Activated CD4-positive, alpha-beta T cell treated with anti-CD3 and anti-CD28 coated beads, Interleukin-2, amount 10 ng/mL, durations not matched to agents 24 days and 14 days (primary cell): ENCODE measurements around the gene EPB41L4A. TPM values are rescaled to one million over a fixed set of nuclear protein-coding genes. Genes with fewer than 3 reads are reported as not detected.

Experiments used
- DNase-seq: peaks from one replicate; pipeline ENCODE4 v3.0.0; 2022
- H3K27ac Mint-ChIP-seq: one replicate; pipeline ENCODE4 v1.8.0; 2022; ENCODE audit warnings: mild to moderate bottlenecking, mixed read lengths
- H3K27me3 Mint-ChIP-seq: one replicate; pipeline ENCODE4 v1.8.0; 2022; ENCODE audit warnings: mixed read lengths
- H3K36me3 Mint-ChIP-seq: one replicate; pipeline ENCODE4 v1.8.0; 2022; ENCODE audit warnings: low read depth, mild to moderate bottlenecking, mixed read lengths
- H3K4me1 Mint-ChIP-seq: one replicate; pipeline ENCODE4 v1.8.0; 2021; ENCODE audit warnings: mixed read lengths
- H3K4me3 Mint-ChIP-seq: one replicate; pipeline ENCODE4 v1.8.0; 2022; ENCODE audit warnings: mild to moderate bottlenecking, moderate library complexity, mixed read lengths
- H3K9me3 Mint-ChIP-seq: one replicate; pipeline ENCODE4 v1.8.0; 2021; ENCODE audit warnings: mixed read lengths
- intact Hi-C: fragments of 100-400 bp; cut with micrococcal nuclease; formaldehyde crosslinking; loops from one replicate; pipeline ENCODE4 v1.15.1; 2023
- total RNA-seq: library from RNA; stranded (reverse); gene quantifications from 2 replicates; pipeline ENCODE4 v1.2.3, GENCODE V29; 2022

EPB41L4A gene
- total RNA-seq, 1 donor from 2014 or later = not detected

DNA sequence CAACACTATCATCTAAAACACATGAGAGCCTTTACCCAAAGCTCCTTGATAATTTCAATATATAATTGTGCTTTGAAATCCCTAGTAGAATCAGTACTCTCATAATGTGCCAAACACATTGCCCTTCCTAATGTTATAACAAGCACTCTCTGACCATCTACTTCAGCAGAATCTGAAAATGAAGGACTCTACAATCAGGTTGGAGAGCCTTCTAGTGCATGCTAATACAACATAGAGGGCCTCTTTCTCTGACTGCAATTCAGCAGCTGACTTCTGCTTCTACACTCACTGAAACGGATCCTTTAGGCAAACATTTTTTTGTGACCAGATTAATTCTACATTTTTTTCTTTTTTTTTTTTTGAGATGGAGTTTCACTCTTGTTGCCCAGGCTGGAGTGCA is 155.6 kb downstream of the EPB41L4A start:
- Mint-ChIP-seq H3K27ac (no peak overlapping the region), H3K27me3 (peaks cover 9% of the 10 kb centered on the region), H3K36me3 (no peaks in the 10 kb centered on the region), H3K4me3 (no peak overlapping the region), H3K4me1 (no peaks in the 10 kb centered on the region), H3K9me3 (no peaks in the 10 kb centered on the region)
- intact Hi-C loops = no loop called here
- no peak for DNase-seq

DNA sequence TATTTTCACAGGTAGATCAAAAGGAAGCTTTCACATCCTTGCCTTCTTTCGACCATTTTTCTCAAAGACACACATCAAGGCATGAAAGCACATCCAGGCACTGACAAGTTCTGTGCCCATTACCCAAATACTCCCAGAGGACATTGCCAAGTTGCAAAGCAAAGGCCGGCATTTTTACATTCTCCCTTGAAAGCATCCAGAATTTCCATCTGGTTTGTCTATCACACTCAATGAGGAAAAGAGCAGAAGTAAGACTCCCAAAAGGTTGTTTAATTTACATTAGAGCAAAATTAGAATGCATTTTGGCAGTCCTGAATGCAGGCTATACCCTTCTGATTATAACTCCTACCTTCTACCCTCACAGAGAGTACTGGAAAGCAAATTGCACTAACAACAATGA is 160.5 kb downstream of the EPB41L4A start:
- H3K27me3 Mint-ChIP-seq = peaks cover 15% of the 10 kb centered on the region
- H3K9me3 Mint-ChIP-seq = no peaks in the 10 kb centered on the region
- H3K36me3 Mint-ChIP-seq = no peaks in the 10 kb centered on the region
- H3K27ac Mint-ChIP-seq = no peak overlapping the region
- no peak overlapping the region for H3K4me3 Mint-ChIP-seq
- no peak for DNase-seq
- intact Hi-C loops = no loop called here
- H3K4me1 Mint-ChIP-seq = no peaks in the 10 kb centered on the region

DNA sequence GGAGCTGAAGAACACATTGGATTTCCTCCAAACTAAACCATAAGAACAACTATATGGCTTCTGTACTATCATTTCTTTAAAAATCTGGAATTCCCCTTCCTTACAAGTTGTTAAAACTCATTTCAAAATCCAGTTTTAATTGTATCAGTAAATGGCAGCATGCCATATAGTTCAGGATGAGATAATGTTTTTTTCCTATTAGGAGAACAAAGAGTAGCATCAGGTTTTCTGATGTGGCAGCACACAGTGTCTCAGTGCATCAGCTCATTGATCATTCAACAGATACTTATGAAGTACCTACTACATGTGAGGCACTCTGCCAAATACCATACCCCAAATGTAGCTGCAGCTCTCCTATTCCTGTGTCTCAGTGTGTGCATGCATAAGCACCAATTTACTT is 161.1 kb downstream of the EPB41L4A start:
- no peaks in the 10 kb centered on the region for H3K9me3 Mint-ChIP-seq
- no peaks in the 10 kb centered on the region for H3K36me3 Mint-ChIP-seq
- no peak for DNase-seq
- H3K27me3 Mint-ChIP-seq = peaks cover 14% of the 10 kb centered on the region
- H3K27ac Mint-ChIP-seq = no peak overlapping the region
- no peak overlapping the region for H3K4me3 Mint-ChIP-seq
- intact Hi-C loops = no loop called here
- H3K4me1 Mint-ChIP-seq = no peaks in the 10 kb centered on the region

DNA sequence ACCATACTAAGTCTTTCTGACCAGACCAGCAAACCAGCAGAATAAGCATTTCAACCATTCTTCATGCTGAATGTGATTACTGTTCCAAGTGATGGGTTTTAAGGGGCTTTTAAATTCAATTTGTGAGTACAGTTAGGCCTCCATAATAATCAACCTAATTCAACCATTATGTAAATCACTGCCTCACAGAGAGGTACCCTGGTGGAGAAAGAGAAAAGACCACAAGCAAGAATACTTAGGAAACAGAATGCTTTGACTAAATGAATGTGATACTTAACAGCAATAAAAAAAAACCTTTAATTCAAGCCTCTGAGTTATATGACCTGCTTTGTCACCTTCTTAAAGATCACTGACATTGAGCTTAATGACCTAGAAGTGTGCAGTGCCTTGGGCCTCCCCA is 162.1 kb downstream of the EPB41L4A start:
- no peak overlapping the region for H3K4me3 Mint-ChIP-seq
- H3K27me3 Mint-ChIP-seq = peaks cover 12% of the 10 kb centered on the region
- no peak for DNase-seq
- intact Hi-C loops = no loop called here
- H3K36me3 Mint-ChIP-seq = no peaks in the 10 kb centered on the region
- H3K9me3 Mint-ChIP-seq = no peaks in the 10 kb centered on the region
- H3K4me1 Mint-ChIP-seq = no peaks in the 10 kb centered on the region
- no peak overlapping the region for H3K27ac Mint-ChIP-seq

DNA sequence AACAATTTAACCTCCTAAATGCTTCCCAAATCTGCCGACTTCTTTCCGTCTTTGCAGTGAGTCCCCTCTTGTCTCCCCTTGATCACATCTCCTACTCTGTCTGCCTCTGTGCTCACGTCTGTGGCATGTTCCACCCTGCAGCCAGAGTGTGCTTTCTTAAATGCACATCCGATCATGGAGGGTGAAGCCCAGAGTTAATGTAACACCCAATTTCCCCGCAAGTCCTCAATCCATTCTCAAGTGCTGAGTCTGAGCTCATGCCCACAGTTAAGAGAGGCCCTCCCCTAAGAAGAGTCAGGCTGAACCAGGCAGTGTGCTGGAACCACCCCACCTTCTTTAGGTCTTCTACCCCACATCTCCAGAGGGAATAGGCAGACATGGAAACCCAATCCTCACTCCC is 164.8 kb downstream of the EPB41L4A start:
- no peaks in the 10 kb centered on the region for H3K36me3 Mint-ChIP-seq
- no peaks in the 10 kb centered on the region for H3K4me1 Mint-ChIP-seq
- H3K27me3 Mint-ChIP-seq = peaks cover 7% of the 10 kb centered on the region
- DNase-seq = no peak
- intact Hi-C loops = no loop called here
- no peaks in the 10 kb centered on the region for H3K9me3 Mint-ChIP-seq
- no peak overlapping the region for H3K27ac Mint-ChIP-seq
- H3K4me3 Mint-ChIP-seq = no peak overlapping the region

DNA sequence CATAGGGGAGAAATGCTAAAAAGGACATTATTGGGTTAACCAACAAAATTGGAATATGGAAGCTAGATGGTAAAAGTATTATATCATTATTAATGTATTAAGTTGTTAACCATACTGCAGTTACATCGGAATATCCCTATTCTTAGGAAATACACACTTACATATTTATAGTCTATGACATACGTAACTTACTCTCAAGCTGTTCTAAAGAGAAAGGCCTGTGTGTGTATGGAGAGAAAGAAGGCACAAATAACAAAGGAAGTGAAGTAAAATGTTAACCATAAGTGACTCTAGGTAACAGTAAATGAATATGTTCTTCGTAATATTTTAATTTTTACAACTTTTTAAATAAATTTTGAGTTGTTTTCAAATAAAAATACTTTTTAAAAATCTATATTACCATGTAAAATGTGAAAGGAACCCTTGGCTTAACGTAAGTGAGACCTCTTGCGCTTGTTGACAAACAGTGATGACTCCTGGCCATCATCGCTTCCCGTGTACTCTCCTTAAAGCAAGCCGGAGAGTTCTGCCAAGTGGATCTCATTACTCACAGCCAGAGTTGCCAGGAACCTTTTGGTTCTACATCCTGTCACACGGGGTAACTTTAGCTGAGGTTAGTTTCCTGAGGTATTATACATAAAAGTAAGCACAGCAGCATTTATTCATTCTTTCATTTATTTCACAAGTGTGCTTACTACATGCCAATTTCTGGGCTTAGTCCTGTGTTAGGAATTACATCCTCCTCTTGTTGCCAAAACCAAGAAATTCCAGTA is 165.4 kb downstream of the EPB41L4A start:
- Mint-ChIP-seq H3K27me3 (peaks cover 7% of the 10 kb centered on the region), H3K4me1 (no peaks in the 10 kb centered on the region), H3K27ac (no peak overlapping the region), H3K36me3 (no peaks in the 10 kb centered on the region), H3K9me3 (no peaks in the 10 kb centered on the region), H3K4me3 (no peak overlapping the region)
- no peak for DNase-seq
- intact Hi-C loops = no loop called here

DNA sequence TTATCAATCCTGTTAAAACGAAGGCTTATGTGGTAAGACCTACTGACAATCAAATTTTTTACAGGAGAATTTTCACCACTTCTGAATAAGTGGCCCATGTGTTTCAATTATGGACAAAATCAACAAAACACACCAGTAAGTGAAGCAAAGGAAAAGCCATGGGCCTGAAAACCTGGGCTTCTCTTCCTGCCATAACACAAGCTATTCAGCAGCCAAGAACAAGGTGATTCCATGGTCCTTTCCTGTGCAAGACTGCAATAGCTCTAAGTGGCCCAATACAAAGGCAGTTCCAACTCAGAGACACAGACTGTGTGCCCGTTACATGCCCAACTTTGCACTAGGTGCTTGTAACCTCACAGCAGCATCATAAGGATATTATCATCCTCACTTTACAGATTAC is 168.5 kb downstream of the EPB41L4A start:
- no peaks in the 10 kb centered on the region for H3K9me3 Mint-ChIP-seq
- intact Hi-C loops = no loop called here
- no peaks in the 10 kb centered on the region for H3K36me3 Mint-ChIP-seq
- H3K27me3 Mint-ChIP-seq = peaks cover 10% of the 10 kb centered on the region
- no peak overlapping the region for H3K4me3 Mint-ChIP-seq
- no peak overlapping the region for H3K27ac Mint-ChIP-seq
- no peaks in the 10 kb centered on the region for H3K4me1 Mint-ChIP-seq
- DNase-seq = no peak

DNA sequence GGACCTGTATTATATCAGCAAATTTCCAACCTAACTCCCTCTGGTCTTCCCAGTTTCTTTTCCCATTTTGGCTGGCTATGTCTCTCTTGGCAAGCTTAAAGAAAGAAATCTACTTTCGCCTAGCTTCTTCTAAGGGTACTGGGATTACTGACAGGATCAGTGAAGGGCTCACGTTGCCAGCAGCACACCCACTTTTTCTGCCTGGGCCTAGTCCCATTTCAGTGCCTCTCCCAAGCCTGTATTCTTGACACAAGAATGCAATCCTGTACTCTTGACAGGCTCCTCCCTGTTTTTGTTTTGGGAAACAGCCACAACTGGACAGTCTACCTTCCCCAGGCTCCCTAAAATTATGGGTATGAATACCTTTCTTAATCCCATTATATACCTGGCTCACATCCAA is 170.5 kb downstream of the EPB41L4A start:
- no peak overlapping the region for H3K4me3 Mint-ChIP-seq

DNA sequence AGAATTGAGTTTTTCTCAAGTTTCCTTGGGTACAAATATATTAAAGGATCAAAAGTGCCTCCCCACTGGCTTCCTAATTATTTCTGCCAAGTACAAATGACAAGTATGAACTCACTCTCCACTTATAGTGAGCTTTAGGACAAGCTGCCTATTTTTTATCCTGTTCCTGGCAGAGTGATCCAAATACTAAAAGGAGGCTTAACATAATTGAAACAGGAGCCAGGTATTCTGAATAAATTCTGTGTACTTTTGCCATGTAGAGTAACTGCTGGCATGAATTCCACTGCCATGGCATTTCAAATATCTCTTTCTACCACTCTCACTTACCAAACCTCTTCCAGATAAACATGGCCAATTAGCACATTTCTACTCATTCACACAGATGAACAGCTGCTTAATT is 171.1 kb downstream of the EPB41L4A start:
- H3K27ac Mint-ChIP-seq = no peak overlapping the region
- no peak for DNase-seq
- H3K4me3 Mint-ChIP-seq = no peak overlapping the region
- H3K9me3 Mint-ChIP-seq = no peaks in the 10 kb centered on the region
- no peaks in the 10 kb centered on the region for H3K4me1 Mint-ChIP-seq
- H3K36me3 Mint-ChIP-seq = no peaks in the 10 kb centered on the region
- intact Hi-C loops = no loop called here
- peaks cover 17% of the 10 kb centered on the region for H3K27me3 Mint-ChIP-seq

More for the DNA sequence above, 170.5 kb downstream of the EPB41L4A start:
- Mint-ChIP-seq H3K4me1 (no peaks in the 10 kb centered on the region), H3K27ac (no peak overlapping the region), H3K9me3 (no peaks in the 10 kb centered on the region), H3K36me3 (no peaks in the 10 kb centered on the region), H3K27me3 (peaks cover 17% of the 10 kb centered on the region)
- intact Hi-C loops = no loop called here
- no peak for DNase-seq

DNA sequence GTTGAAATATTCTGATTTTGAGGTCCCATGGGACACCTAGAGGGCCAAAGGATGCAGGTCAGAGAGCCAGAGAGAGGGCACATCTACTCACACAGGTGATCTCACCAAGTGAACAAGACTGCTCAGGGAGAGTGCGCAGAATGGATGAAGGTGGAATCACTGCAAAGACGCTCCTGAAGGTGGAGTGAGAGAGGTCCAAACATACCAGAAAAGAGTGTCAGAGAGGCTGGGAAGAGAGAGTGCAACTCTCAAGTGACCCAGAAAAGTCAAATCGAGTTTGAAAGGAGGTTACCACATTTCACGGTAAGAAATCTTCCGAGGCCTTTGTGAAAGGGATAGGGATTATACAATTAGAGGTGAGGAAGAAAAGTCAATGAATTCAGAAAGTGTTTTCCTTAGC is 173.4 kb downstream of the EPB41L4A start:
- Mint-ChIP-seq H3K36me3 (no peaks in the 10 kb centered on the region), H3K27me3 (peaks cover 18% of the 10 kb centered on the region), H3K4me1 (no peaks in the 10 kb centered on the region), H3K27ac (no peak overlapping the region), H3K9me3 (no peaks in the 10 kb centered on the region), H3K4me3 (no peak overlapping the region)
- intact Hi-C loops = no loop called here
- no peak for DNase-seq

DNA sequence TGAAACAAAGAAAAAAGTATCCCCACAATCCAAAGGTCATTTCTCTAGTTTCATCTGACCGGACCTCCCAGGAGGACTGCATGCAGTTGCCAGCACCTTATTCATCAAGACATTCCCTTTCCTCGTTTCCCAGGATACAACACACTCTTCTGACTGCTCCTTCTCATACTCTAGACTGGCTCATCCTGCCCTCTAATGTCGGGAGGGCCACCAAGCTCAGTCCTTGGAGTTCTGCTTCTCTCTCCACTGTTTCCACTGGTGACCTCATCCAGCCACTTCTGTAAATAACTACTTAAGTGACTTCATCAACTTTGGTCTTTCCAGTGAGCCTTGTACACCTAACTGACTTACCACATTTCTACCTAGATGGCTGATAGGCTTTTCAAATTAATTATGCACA is 179.1 kb downstream of the EPB41L4A start:
- no peaks in the 10 kb centered on the region for H3K4me1 Mint-ChIP-seq
- no peaks in the 10 kb centered on the region for H3K9me3 Mint-ChIP-seq
- no peak overlapping the region for H3K4me3 Mint-ChIP-seq
- no peak for DNase-seq
- H3K36me3 Mint-ChIP-seq = no peaks in the 10 kb centered on the region
- H3K27me3 Mint-ChIP-seq = peaks cover 15% of the 10 kb centered on the region
- H3K27ac Mint-ChIP-seq = no peak overlapping the region
- intact Hi-C loops = no loop called here

DNA sequence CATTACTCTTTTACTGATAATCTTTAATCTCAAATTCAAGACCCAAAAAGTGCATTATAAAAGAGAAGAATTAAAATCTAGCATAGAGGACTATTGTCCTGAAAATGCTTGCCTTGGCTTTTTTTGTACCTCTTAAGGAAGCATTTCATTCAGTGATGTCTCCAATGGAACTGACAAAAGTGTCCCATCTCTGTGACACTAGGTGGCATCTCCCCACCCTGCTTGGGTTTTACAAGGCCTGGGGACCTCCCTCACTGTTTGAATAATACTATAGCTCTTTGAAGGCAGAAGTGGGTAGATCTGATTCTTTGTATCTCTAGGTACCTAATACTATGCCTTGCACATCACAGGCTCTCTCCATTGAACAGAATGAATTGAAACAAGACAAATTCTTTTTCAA is 180.6 kb downstream of the EPB41L4A start:
- H3K27ac Mint-ChIP-seq = no peak overlapping the region
- H3K4me1 Mint-ChIP-seq = no peaks in the 10 kb centered on the region
- H3K9me3 Mint-ChIP-seq = no peaks in the 10 kb centered on the region
- intact Hi-C loops = no loop called here
- H3K36me3 Mint-ChIP-seq = no peaks in the 10 kb centered on the region
- H3K27me3 Mint-ChIP-seq = peaks cover 10% of the 10 kb centered on the region
- DNase-seq = no peak
- no peak overlapping the region for H3K4me3 Mint-ChIP-seq

DNA sequence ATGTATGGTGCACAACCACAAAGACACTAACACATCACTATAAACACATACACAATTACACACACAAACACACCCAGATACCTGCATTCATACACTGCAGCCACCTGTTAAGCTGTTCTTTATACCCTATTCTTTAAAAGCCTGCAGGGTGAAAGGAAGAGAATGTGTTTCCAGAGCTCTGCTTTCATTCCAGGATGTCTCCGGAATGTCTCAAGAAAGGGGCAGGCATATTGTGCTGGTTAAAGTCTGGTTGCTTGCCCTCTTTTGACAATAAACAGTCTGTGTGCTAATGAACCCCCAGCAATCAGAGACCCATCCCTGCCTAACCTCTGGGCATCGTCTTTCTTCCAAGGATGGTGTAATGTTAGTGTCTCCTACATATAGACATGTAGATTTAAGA is 181.6 kb downstream of the EPB41L4A start:
- Mint-ChIP-seq H3K27me3 (peaks cover 10% of the 10 kb centered on the region), H3K36me3 (no peaks in the 10 kb centered on the region)

DNA sequence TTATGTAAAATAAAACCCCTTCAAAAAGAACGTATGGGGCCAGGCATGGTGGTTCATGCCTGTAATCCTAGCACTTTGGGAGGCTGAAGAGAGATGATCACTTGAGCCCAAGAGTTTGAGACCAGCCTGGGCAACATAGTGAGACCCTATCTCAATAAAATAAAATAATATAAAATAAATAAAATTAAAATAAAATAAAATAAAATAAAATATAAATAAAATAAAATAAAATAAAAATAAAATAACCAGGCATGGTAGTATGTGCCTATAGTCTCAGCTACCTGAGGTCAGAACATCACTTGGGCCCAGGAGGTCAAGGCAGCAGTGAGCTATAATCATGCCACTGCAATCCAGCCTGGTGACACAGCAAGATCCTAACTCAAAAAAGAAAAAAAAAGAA is 185.1 kb downstream of the EPB41L4A start:
- Mint-ChIP-seq H3K9me3 (no peaks in the 10 kb centered on the region), H3K27me3 (peaks cover 5% of the 10 kb centered on the region), H3K4me1 (no peaks in the 10 kb centered on the region), H3K4me3 (no peak overlapping the region), H3K27ac (no peak overlapping the region), H3K36me3 (no peaks in the 10 kb centered on the region)
- no peak for DNase-seq
- intact Hi-C loops = no loop called here

More for the DNA sequence above, 181.6 kb downstream of the EPB41L4A start:
- no peaks in the 10 kb centered on the region for H3K4me1 Mint-ChIP-seq
- H3K9me3 Mint-ChIP-seq = no peaks in the 10 kb centered on the region
- intact Hi-C loops = no loop called here
- DNase-seq = no peak
- no peak overlapping the region for H3K4me3 Mint-ChIP-seq
- H3K27ac Mint-ChIP-seq = no peak overlapping the region

DNA sequence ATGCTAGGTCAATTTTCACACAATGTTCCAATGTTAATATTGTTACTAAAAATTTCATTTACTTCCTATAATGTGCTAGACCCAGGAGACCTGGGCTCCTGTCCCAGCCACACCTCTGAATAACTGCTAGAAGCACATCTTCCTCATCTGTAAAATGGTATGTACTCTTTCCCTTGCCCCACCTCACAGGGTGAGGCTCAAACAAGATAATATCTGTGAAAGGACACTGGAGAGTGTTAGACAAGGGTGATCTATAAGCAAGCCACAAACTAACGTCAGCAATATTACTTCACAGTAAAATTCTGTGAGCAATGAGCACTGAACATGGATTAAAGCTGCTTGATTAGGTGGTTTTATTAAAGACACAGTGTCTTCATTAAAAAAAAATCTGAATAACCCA is 186.4 kb downstream of the EPB41L4A start:
- Mint-ChIP-seq H3K9me3 (no peaks in the 10 kb centered on the region), H3K4me1 (no peaks in the 10 kb centered on the region), H3K36me3 (no peaks in the 10 kb centered on the region), H3K4me3 (no peak overlapping the region), H3K27ac (no peak overlapping the region), H3K27me3 (peaks cover 5% of the 10 kb centered on the region)
- intact Hi-C loops = no loop called here
- no peak for DNase-seq
